Ovary (tissue), 9 donors: Measurements from ENCODE around the gene RPUSD3. TPM values are rescaled to one million over a fixed set of nuclear protein-coding genes. Genes with fewer than 3 reads are reported as not detected.

Source experiments
- DNase-seq, 5 donors: peaks; one replicate each; pipeline ENCODE4 v3.0.0-alpha.2; 2019 to 2020
- H3K27ac ChIP-seq, 2 donors: fragments of 200-600 bp; one replicate each; pipeline versions ENCODE4 v1.5.1 to v1.8.0; 2019 to 2022
- H3K27me3 ChIP-seq: fragments of 200-600 bp; one replicate; pipeline ENCODE4 v1.8.0; 2022
- H3K36me3 ChIP-seq: fragments of 200-600 bp; sonication (generic); one replicate; pipeline ENCODE4 v1.5.1; 2019
- H3K4me1 ChIP-seq: one replicate; pipeline ENCODE4 v1.8.1; 2013; ENCODE audit warnings: mild to moderate bottlenecking, moderate library complexity; ENCODE audit not compliant: insufficient read depth
- H3K4me3 ChIP-seq: fragments of 200-600 bp; sonication (generic); one replicate; pipeline ENCODE4 v1.5.1; 2017
- H3K9me3 ChIP-seq, 2 donors: fragments of 200-600 bp in 1 of 2; sonication (generic) in 1 of 2; one replicate each; pipeline versions ENCODE4 v1.5.1 to v1.8.1; 2013 to 2019; ENCODE audit warnings: mild to moderate bottlenecking in 1 of 2, moderate library complexity in 1 of 2
- EP300 ChIP-seq: sonication (generic); formaldehyde crosslinking; IDR thresholded peaks from one replicate; pipeline ENCODE4 v1.6.1; 2017; ENCODE audit warnings: antibody characterized with exemption
- POLR2A ChIP-seq: fragments of 450-650 bp; IDR thresholded peaks from one replicate; pipeline ENCODE4 v1.6.1; 2017; ENCODE audit warnings: antibody characterized with exemption, mild to moderate bottlenecking, moderate library complexity
- WGBS, 3 donors: extraction: QIAGEN DNeasy Blood & Tissue Kit in 1 of 3; methylation state at CpG; one replicate each; pipeline versions ENCODE4 v1.1.5 to v1.1.7; 2013 to 2017; 5-methylcytosine and 5-hydroxymethylcytosine counted together
- intact Hi-C, 4 donors: fragments of 100-400 bp; cut with DNase I; formaldehyde crosslinking; loops; one replicate each; pipeline versions ENCODE4 v1.11.0 to v1.15.1; 2022 to 2023
- polyA plus RNA-seq, 2 donors: library from polyadenylated mRNA; stranded (reverse); fragments of 200-250 nt in 1 of 2; fragments of 350-450 nt in 1 of 2; fragmentation: Illumina TruSeq in 1 of 2; extraction: RNeasy Lipid Tissue Mini Kit (QIAGEN cat#74804) in 1 of 2; gene quantifications; one replicate each; pipeline ENCODE4 v1.2.3, GENCODE V29; 2013 to 2014
- total RNA-seq, 7 donors: library from RNA; depleted of rRNA in 2 of 7; stranded (reverse); fragments of >200 nt in 2 of 7; fragmentation: NEBNext Ultra II Directional in 3 of 7; extraction: Animal tissue kit (Norgen Biotek cat#: 25700) in 3 of 7; gene quantifications; one replicate each; pipeline versions ENCODE4 v1.1.0 to v1.2.4, GENCODE V29; 2016 to 2023
- TF ChIP-seq, protein P1 (sequence below), 3 donors: fragments of 450-650 bp in 2 of 3; fragments of 200-600 bp in 1 of 3; IDR thresholded peaks; one replicate each; pipeline versions ENCODE4 v1.5.1 to v1.8.0; 2016 to 2022; ENCODE audit warnings: antibody characterized with exemption in 3 of 3, mild to moderate bottlenecking in 1 of 3
- donor health status: DM: no; HTN: no; CAD: no; lungs with moderate emphysema.
- donor health status: DM: no; HTN: no; CAD: no.
- donor health status: Bipolar disorder and iron deficiency.
- donor health status: DM: yes; HTN: yes; CAD: no.
- donor health status: DM: no; HTN: no; CAD: no.
- donor health status: DM: yes; HTN: yes; CAD: no.

RPUSD3 gene
- total and polyA plus RNA-seq, 9 donors: 19.4 to 32.2 (median 26.8) TPM

DNA sequence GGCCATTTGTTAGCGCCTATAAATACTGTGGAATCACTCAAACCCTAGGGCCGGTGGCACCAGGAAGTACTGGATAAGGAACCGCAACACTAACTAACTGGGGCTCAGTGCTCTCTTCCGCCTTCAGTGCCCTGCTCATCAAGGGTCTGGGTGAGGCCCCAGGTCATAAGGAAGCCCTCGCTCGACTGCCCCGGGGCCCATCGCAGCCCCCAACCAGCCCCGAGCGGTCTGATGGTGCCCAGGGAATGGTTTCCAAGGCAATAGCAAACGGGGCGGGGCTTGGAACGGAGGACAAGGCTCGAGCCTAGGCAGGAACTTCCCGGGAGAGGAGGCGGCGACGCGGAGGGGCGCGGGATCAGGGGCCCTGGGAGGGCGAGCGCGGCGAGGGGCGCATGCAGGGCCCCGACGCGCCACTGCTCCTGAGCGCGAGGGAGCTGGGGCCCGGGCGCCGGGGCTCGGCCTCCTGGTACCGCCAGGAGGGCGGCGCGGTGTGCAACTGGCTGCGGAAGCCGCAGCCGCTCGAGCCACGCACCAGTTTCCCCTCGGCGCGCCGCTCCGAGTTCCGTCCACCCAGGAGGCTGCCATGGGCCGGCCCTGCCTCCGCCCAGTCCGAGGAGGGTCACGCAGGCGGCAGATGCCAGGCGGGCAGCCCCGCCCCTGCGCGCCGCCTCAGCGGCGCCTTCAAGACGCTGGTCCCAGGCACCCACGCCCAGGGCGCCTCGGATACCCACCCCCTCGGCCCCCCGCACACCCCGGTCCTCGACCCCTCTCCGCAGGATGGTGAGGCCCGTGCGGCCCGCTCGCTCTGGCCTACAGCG, 34.0 kb downstream of the RPUSD3 start, which contains the start of gene TTLL3:
Gene TTLL3 (plus strand): TSS at position 648 of the 818 bp plus-strand sequence. CDS start 400 bp downstream, outside the sequence.
- intact Hi-C loops: no loop called here
- Histone ChIP-seq H3K27ac (peak within 1 kb of the TSS; percentile 54 to 92), H3K4me1 (peaks cover 8% of the 10 kb centered on the region), H3K27me3 (no peaks in the 10 kb centered on the region), H3K4me3 (peak within 1 kb of the TSS; percentile 65), H3K36me3 (no peaks in the 10 kb centered on the region), H3K9me3 (no peaks in the 10 kb centered on the region)
- WGBS, 3 donors: 0 to 1% (median 1%) methylated on average over 22 to 75 of the region's 76 CpGs
- DNase-seq: peak; percentile 82 to 90 (median 86)
- no peak for TF ChIP-seq EP300
- TF ChIP-seq POLR2A: peak; percentile 17
- TF ChIP-seq, protein P1, sequence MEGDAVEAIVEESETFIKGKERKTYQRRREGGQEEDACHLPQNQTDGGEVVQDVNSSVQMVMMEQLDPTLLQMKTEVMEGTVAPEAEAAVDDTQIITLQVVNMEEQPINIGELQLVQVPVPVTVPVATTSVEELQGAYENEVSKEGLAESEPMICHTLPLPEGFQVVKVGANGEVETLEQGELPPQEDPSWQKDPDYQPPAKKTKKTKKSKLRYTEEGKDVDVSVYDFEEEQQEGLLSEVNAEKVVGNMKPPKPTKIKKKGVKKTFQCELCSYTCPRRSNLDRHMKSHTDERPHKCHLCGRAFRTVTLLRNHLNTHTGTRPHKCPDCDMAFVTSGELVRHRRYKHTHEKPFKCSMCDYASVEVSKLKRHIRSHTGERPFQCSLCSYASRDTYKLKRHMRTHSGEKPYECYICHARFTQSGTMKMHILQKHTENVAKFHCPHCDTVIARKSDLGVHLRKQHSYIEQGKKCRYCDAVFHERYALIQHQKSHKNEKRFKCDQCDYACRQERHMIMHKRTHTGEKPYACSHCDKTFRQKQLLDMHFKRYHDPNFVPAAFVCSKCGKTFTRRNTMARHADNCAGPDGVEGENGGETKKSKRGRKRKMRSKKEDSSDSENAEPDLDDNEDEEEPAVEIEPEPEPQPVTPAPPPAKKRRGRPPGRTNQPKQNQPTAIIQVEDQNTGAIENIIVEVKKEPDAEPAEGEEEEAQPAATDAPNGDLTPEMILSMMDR (IDR thresholded peaks at IDR 0.05): no peak

DNA sequence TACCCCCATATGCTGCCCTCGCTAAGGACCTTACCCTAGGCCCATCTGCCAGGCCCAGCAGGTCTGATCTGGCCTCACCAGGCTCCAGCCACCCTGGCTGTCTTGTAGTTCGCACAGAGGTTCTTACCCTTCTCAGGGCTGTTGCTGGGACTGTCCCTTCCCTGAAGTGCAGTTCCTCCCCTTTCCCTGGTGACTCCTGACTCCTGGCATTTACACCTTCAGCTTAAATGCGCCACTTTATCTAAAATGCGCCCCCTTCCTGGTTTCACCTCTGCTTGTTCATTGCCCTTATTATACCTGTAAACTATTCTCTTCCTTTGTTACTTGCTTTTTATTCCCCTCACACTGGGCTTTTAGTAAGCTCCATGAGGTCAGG, 34.6 kb downstream of the RPUSD3 start:
- Histone ChIP-seq H3K4me1 (peaks cover 8% of the 10 kb centered on the region), H3K27ac (peak overlapping the region; percentile 0 to 92), H3K36me3 (no peaks in the 10 kb centered on the region), H3K27me3 (no peaks in the 10 kb centered on the region), H3K4me3 (peak overlapping the region; percentile 65), H3K9me3 (no peaks in the 10 kb centered on the region)
- WGBS, 3 donors: 86 to 92% (median 87%) methylated on average over 4 of the region's 4 CpGs
- intact Hi-C loops: no loop called here
- TF ChIP-seq POLR2A: no peak
- TF ChIP-seq, protein P1 (IDR thresholded peaks at IDR 0.05): no peak
- TF ChIP-seq EP300: no peak
- no peak for DNase-seq

DNA sequence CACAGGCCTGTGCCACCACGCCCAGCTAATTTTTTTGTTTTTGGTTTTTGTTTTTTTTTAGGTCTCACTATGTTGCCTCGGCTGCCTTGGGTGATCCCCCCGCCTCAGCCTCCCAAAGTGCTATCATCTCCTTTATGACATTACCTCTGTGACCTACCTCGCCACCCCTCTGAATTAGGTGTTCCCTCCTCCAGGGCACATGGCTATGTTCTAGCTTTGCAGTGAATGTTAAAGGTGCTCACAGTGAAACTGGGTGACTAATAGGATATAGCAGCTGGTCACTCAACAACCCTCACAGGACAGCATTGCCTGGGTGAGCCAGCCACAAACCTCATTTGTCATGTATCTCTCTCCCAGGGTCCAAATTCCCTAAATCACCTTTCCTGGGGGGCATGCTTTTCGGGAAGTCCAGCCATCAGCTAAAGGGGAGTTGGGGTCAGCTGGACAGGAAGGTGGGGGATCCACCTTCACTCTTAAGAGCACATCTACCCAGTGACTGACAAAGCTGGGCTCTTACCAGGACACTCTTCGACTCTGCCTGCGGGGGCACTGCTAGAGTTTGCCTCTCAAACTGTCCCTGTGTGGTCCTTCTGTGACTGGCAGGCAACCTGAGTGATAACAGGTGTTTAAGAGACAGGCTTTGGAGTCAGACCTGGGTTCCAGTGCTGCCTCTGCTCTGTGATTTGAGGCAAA, 35.3 kb downstream of the RPUSD3 start:
- Histone ChIP-seq H3K36me3 (no peaks in the 10 kb centered on the region), H3K9me3 (no peaks in the 10 kb centered on the region), H3K4me3 (no peak overlapping the region), H3K27me3 (no peaks in the 10 kb centered on the region), H3K27ac (peak overlapping the region in 1 of 2 donors; percentile 92), H3K4me1 (peaks cover 8% of the 10 kb centered on the region)
- WGBS, 3 donors: 73 to 82% (median 77%) methylated on average over 7 of the region's 7 CpGs
- TF ChIP-seq EP300 (no peak), POLR2A (no peak)
- TF ChIP-seq, protein P1 (IDR thresholded peaks at IDR 0.05): no peak
- DNase-seq: no peak
- intact Hi-C loops: no loop called here

DNA sequence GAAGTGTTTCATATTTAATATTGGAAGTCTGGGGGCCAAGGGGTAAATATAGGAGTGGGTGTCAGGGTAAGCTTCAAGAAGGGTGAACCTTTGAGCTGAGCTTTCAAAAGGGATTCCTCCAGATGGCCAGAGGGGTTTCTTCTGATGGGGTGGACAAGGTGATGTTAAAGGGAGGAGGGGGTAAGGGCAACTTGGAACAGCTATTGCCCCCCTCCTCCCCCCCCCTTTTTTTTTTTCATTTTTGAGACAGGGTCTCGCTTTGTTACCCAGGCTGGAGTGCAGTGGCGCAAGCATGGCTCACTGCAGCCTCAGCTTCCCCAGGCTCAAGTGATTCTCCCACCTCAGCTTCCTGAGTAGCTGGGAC, 35.8 kb downstream of the RPUSD3 start:
- no peak for TF ChIP-seq EP300
- no peak for TF ChIP-seq POLR2A
- TF ChIP-seq, protein P1 (IDR thresholded peaks at IDR 0.05): no peak
- H3K4me3 ChIP-seq: no peak overlapping the region
- H3K27me3 ChIP-seq: no peaks in the 10 kb centered on the region
- DNase-seq: no peak
- intact Hi-C loops: no loop called here
- H3K9me3 ChIP-seq: no peaks in the 10 kb centered on the region
- no peaks in the 10 kb centered on the region for H3K36me3 ChIP-seq
- H3K4me1 ChIP-seq: peaks cover 8% of the 10 kb centered on the region
- no peak overlapping the region for H3K27ac ChIP-seq
- WGBS, 3 donors: 92 to 100% (median 96%) methylated on average over 2 of the region's 2 CpGs
